WTC11 (cell line): ENCODE measurements around the gene CSH1.

Source experiments
- ATF3 ChIP-seq: sonication (generic); formaldehyde crosslinking; conservative IDR thresholded peaks from 2 replicates; pipeline ENCODE4 v1.8.1; 2022; ENCODE audit warnings: mild to moderate bottlenecking, missing genetic modification reagents
- CTCF ChIP-seq: fragments of 200-600 bp; IDR thresholded peaks from 2 replicates; pipeline ENCODE4 v1.8.0; 2022; ENCODE audit warnings: antibody characterized with exemption
- E2F4 ChIP-seq: sonication (generic); formaldehyde crosslinking; IDR thresholded peaks from 2 replicates; pipeline ENCODE4 v1.8.1; 2022; ENCODE audit warnings: low read depth, mild to moderate bottlenecking, moderate library complexity, missing genetic modification reagents, borderline replicate concordance
- FOXJ3 ChIP-seq: sonication (generic); formaldehyde crosslinking; IDR thresholded peaks from 2 replicates; pipeline ENCODE4 v1.9.0; 2021; ENCODE audit warnings: missing genetic modification reagents, mild to moderate bottlenecking, borderline replicate concordance
- FOXP1 ChIP-seq: sonication (generic); formaldehyde crosslinking; IDR thresholded peaks from 2 replicates; pipeline ENCODE4 v1.8.0; 2022; ENCODE audit warnings: missing genetic modification reagents, mild to moderate bottlenecking, moderate library complexity, borderline replicate concordance
- OVOL2 ChIP-seq: fragments of 250-450 bp; sonication (Bioruptor Pico); IDR thresholded peaks from 2 replicates; pipeline ENCODE4 v1.9.0; 2021; ENCODE audit warnings: mild to moderate bottlenecking, borderline replicate concordance
- RELA ChIP-seq: sonication (generic); formaldehyde crosslinking; IDR thresholded peaks from 2 replicates; pipeline ENCODE4 v1.8.1; 2022; ENCODE audit warnings: missing genetic modification reagents, mild to moderate bottlenecking, borderline replicate concordance
- SP1 ChIP-seq: sonication (generic); formaldehyde crosslinking; conservative IDR thresholded peaks from 2 replicates; pipeline ENCODE4 v1.8.1; 2022; ENCODE audit warnings: missing genetic modification reagents
- TP53 ChIP-seq: sonication (generic); formaldehyde crosslinking; IDR thresholded peaks from 2 replicates; pipeline ENCODE4 v1.8.1; 2023; ENCODE audit warnings: mild to moderate bottlenecking, missing genetic modification reagents
- ZNF232 ChIP-seq: sonication (generic); formaldehyde crosslinking; IDR thresholded peaks from 2 replicates; pipeline ENCODE4 v1.8.0; 2022; ENCODE audit warnings: mild to moderate bottlenecking, missing genetic modification reagents
- TF ChIP-seq, protein P1 (sequence below): fragments of 250-450 bp; sonication (Bioruptor Pico); IDR thresholded peaks from 2 replicates; pipeline ENCODE4 v1.8.0; 2021; ENCODE audit warnings: mild to moderate bottlenecking
- TF ChIP-seq, protein P2 (sequence below): sonication (generic); formaldehyde crosslinking; IDR thresholded peaks from 2 replicates; pipeline ENCODE4 v1.8.1; 2022; ENCODE audit warnings: low read depth, missing genetic modification reagents, borderline replicate concordance

- TF ChIP-seq RELA (CRISPR knock-in tag) (no peak), ZNF232 (CRISPR knock-in tag) (no peak), FOXJ3 (CRISPR knock-in tag) (no peak), CTCF (no peak), TP53 (CRISPR knock-in tag) (no peak), E2F4 (no peak), SP1 (CRISPR knock-in tag) (no peak), FOXP1 (CRISPR knock-in tag) (no peak), OVOL2 (no peak), ATF3 (CRISPR knock-in tag) (no peak)
- TF ChIP-seq, protein P1, sequence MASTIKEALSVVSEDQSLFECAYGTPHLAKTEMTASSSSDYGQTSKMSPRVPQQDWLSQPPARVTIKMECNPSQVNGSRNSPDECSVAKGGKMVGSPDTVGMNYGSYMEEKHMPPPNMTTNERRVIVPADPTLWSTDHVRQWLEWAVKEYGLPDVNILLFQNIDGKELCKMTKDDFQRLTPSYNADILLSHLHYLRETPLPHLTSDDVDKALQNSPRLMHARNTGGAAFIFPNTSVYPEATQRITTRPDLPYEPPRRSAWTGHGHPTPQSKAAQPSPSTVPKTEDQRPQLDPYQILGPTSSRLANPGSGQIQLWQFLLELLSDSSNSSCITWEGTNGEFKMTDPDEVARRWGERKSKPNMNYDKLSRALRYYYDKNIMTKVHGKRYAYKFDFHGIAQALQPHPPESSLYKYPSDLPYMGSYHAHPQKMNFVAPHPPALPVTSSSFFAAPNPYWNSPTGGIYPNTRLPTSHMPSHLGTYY (CRISPR knock-in tag): no peak
- TF ChIP-seq, protein P2, sequence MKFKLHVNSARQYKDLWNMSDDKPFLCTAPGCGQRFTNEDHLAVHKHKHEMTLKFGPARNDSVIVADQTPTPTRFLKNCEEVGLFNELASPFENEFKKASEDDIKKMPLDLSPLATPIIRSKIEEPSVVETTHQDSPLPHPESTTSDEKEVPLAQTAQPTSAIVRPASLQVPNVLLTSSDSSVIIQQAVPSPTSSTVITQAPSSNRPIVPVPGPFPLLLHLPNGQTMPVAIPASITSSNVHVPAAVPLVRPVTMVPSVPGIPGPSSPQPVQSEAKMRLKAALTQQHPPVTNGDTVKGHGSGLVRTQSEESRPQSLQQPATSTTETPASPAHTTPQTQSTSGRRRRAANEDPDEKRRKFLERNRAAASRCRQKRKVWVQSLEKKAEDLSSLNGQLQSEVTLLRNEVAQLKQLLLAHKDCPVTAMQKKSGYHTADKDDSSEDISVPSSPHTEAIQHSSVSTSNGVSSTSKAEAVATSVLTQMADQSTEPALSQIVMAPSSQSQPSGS: no peak
These were observed 41.5 kb upstream of the CSH1 start for GRCh38 chr17:63937920-63938319.
